ENCODE data around the gene ZNRF1.

DNA sequence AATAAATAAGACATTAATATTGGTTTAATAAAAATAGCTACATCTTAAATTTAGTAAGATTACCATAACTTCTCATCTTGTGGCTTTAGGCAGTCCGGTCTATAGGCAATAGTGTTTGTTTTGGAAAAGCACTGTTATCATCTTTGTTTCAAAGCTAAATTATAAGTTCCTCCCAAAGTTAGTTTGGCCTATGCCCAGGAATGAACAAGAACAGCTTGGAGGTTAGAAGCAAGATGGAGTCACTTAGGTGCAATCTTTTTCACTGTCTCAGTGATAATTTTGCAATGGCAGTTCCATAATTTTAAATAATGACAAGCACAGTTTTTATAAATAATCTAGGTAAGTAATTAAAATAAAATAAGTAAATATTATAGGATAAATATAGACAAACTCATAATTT lies 123.8 kb downstream of the ZNRF1 start:
- TF ChIP-seq, protein P1, sequence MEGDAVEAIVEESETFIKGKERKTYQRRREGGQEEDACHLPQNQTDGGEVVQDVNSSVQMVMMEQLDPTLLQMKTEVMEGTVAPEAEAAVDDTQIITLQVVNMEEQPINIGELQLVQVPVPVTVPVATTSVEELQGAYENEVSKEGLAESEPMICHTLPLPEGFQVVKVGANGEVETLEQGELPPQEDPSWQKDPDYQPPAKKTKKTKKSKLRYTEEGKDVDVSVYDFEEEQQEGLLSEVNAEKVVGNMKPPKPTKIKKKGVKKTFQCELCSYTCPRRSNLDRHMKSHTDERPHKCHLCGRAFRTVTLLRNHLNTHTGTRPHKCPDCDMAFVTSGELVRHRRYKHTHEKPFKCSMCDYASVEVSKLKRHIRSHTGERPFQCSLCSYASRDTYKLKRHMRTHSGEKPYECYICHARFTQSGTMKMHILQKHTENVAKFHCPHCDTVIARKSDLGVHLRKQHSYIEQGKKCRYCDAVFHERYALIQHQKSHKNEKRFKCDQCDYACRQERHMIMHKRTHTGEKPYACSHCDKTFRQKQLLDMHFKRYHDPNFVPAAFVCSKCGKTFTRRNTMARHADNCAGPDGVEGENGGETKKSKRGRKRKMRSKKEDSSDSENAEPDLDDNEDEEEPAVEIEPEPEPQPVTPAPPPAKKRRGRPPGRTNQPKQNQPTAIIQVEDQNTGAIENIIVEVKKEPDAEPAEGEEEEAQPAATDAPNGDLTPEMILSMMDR (IDR thresholded peaks at IDR 0.05), result no peak
- no peak for TF ChIP-seq POLR2A (IDR thresholded peaks at IDR 0.05)

All from stomach (tissue), 4 donors.